ENCODE data around the gene CACNA2D2.

The CACNA2D2 gene

DNA sequence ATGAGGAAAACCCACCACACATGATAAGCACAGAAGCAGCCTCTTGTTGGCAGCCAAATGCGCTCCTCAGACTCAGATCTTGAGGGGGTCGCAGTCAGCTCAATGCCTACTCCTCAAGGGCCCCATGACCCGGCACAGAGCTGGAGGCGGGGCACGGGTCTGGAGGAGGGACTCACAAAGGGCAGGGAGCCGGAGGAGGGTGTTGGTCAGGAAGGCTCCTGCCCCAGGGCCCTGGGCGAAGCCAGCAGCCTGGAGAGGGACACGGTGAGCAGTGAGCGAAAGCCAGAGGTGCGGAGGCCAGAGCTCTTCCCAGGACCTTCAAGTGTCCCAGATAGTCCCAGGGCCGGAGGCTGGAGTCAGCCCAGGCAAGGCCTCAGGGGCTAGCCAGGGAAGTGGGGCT is 9.8 kb downstream of the CACNA2D2 start:
- no peak for DNase-seq

DNA sequence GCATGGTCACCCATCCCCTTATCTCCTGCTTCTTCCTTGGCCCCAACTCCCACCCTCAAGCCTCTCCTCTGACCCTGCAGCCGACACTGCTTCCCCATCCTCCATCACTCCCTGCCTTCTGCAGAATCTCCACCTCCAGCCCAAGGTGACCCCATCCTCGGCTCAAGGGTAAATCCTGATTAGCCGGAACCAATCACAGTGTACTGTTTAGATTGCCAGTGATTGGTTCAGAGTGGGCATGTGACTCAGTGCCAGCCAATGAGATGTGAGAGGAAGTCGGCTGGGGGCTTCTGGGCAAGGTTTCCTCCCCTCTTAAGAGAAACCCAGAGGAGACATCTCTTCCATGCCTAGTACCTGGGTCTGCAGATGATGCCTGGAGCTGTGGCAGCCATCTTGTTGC is 10.3 kb downstream of the CACNA2D2 start:
- no peak for DNase-seq

DNA sequence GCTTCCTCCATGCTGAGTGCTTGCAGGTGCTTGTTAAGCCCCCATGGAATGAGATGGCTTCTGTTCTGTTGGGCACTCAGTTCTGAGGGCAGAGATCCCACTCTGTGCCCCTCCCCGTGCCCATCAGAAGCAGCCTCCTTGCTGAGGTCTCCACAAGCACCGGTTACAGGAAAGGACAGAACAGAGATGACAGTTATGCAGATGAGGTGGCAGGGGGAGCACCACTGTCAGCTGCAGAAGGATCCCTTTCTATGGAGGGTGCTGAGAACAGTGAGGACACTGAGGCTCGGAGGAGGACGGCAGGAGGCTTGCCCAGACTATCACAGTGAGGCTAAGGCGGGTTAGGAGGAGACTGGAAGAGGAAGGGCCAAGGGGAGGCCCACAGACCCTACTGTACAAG is 12.4 kb downstream of the CACNA2D2 start:
- no peak for DNase-seq

DNA sequence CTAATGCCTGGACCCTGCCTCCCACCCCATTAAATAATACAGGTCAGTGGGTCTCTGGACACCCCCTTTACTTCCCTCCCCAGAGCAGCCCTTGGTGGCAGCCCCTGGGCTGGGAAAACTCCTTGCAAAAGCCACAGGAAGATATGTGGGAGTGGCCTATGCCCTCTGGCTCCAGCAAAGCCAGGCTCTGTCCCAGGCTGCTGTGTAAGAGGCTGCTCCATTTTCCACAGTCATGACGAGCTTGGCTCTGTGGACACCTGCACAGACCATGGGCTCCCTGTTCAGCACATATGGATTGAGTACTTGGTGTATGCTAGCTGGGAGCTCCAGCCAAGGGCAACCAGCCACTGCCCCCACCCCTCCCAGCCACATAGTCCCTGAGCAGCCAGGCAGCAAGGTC is 13.0 kb downstream of the CACNA2D2 start:
- DNase-seq: no peak

DNA sequence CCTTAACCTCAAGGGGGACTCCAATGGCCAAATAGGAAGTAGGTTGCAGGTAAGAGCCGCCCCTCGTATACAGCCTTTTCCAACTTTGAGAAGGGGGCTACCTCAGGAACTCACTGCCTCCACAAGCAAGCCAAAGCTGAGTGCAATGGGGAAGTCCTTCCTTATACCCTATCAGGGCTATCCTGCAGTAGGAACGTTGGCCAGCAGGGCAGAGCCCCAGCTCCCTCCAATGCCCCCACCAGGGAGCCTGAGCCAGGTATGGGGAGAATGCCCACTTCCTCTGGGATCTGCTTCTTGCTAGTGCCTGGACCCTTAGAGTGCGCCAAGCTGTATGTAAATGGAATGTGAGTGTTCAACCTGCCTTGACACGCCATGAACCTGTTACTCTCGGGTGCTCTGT is 16.3 kb downstream of the CACNA2D2 start:
- no peak for DNase-seq

DNA sequence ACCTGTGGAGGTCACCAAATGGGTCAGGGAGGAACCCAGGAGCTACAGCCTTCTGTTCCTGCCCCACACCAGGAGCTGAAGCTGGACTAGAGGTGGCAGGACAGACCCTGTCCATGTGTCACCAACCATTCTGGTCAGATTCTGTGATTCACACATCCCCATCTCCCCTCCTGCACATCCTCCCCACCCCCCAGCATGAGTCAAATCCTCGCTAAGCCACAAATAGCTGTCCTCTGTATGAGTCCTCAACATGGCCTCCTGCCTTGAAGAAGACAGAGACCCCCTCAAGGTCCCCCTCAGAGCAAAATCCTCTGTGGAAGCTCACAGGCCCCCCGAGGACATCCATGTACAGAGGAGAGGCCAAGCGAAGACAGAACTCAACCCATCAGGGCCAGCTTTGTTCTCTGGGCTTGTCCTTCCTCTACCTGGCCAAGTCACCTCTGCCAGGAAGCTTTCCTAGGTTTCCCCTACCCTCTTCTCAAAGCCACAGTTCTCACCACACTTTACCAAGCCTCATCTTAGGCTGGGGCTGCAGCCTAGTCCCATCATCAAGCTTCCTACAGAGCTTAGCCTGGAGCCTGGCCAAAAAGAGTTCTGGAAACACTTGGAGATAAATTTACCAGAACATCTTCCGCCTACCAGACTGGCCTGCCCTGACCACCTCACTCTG is 17.1 kb downstream of the CACNA2D2 start:
- DNase-seq: no peak

DNA sequence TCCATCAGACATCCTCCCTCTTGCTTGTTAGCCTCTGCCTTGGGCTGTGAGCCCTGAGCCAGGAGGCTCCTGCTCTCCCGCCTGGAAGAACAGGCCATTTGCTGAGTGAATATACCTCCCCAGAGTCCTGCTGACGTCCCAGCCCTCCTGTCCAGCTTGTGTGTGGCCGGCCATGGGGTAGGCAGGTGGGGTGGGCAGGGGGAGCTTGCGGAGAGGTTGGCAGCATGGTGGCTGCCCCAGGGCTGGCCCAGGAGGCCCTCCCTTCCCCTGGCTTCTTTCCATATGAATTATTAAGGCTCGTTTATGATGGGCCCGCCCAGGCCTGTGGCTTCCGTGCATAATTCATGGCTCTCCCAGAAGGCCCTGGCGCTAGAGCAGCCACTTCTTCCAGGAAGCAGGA is 18.7 kb downstream of the CACNA2D2 start:
- no peak for DNase-seq

DNA sequence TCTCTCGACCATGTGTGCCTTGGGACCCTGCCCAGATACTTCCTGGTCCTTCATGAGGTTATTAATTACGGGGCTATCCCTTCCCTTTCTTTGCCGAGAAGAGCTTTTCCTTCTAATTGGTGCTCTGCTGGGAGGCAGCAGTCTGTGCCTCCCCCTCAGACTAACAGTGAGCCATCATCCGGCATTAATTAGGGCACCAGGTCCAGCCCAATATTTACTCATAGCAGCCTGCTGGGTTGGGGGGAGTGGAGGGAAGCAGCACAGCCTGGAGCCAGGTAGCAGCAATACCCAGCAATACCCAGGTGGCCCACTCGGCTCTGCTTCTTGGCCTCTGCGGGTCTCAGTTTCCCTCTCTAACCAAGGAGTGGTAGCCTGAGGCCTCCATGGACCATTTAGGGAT is 20.1 kb downstream of the CACNA2D2 start:
- no peak for DNase-seq

DNA sequence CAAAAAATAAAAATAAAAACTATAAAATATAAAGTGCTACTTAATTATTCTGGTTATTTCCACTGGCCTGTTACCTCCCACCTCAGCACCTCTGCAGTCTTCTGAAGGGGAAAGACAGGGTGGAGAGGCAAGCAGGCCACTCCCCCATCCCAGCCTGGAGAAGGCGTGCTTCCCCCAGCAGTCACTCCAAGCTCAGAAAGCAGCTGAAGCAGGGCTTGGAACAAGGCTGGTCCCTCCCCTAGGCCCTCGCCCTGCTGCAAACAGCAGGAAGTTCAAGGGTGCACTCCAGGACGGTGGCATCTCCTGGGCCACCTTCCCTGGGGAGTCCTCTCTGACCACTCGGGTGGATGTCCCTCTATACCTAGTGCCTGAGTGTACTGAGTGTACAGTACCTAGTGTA is 21.4 kb downstream of the CACNA2D2 start:
- no peak for DNase-seq

DNA sequence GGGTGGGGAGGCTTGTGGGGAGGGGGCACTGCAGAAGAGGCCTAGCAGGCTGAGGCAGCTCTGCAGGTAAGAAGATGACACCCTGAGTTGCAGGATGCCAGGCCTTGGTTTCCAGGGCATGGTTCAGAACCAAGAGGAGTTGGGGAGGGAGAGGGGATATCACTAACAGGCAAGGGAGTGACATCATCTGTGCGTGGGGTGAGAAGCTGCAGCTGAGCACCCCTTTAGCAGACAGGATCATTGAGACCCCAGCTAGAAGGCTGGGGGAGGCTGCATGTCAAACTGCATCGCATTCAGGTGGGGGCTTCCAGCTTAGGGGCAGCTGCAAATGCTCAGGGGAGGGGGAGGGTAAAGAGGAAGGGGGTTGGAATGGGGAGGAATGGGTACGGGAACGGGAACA is 23.0 kb downstream of the CACNA2D2 start:
- DNase-seq: no peak

DNA sequence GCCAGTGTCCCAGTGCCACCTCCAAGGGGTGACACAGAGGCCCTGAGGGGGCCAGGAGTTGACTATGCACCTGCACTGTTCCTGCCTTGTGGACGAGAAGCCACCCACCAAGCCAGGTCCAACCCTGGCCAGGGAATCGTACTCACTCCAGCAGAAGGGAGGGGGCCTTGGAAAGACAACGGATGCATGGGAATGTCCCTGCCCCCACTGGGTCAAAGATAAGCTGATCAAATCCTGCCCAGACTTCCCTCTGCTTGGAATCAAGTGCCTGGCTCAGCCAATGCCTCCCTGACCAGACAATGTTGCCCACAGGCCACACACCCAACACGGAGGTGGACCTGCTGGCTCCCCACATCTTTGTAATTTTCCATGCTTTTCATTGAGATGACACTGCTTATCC is 23.9 kb downstream of the CACNA2D2 start:
- no peak for DNase-seq

DNA sequence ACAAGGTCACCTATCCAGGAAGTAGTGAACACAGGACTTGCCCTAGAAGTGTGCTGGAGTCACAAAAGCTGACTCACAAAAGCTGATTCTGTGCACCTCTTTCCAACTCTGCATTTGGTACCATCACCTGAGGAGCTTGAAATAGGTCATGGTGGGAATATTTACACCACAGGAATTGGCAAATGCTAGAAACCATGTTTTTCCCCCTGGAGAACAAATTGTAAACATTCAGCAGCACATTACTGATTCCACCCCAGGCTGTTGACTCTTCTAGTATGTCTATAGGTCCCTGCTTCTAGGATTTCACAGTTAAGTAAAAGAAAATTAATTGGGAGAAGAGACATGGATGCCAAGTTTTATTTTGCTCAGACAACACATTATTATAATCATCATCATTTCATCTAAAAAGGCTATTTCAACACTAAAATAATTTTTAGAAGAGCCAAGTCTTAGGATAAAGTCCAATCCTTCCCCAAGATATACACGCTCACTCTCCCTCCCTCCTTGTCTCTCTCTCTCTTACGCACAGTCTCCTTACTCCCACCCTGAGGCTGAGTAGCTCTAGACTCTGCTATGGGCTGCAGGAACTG is 24.7 kb downstream of the CACNA2D2 start:
- no peak for DNase-seq

DNA sequence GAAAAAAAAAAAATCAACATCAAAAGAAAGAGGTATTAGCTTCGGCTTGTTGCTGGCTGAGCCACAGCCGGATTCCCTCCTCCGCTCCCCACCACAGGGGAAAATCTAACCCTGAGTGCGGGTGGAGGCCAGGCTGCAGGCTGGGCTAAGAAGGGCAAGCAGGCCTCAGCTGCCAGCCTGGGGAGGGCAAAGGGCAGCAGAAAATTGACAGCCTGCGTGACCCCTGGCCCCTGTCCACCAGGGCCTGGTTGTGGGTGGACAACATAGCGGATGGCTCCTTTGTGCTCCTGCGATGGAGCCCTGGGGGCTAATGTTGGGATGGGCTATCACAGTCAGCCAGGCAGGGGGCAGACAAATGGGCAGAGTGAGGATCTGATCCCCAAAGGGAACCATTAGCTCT is 25.4 kb downstream of the CACNA2D2 start:
- DNase-seq: no peak

DNA sequence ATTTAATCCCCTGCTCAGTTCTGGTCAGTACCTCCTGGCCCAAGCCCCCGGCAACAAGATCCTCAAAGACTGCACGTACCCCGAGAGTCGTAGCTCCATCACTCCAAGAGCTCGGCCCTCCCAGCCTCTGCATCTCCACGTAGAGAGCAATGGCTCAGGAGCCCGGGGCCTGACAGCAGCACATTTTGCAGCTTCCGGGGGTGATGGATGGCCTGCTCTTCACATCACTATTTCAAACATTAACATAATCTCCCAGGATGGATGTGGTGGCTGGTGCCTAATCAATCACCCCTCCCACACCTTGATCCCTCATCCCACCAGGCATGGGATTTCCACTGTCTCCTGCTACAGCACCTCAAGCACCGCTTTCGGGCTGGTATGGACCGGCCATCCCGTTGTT is 28.1 kb downstream of the CACNA2D2 start:
- no peak for DNase-seq

DNA sequence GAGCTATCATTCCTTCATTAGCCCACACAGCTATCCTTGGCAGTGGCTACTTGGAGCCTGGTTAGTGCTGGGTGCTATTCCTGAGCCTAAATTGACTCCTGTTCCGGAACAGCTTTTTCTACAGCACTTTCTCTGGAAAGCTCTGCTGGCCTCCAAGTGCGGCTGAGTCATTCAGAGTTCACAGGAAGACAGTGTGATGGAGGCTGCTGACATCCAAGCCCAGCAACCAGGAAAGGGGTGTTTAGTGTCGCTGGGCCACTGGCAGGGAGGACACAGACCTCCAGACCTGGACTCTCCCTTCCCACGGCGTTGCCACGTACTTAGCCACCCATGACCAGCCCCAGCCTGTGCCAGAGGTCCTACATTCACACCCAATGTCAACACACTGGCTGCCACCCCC is 28.7 kb downstream of the CACNA2D2 start:
- DNase-seq: no peak

DNA sequence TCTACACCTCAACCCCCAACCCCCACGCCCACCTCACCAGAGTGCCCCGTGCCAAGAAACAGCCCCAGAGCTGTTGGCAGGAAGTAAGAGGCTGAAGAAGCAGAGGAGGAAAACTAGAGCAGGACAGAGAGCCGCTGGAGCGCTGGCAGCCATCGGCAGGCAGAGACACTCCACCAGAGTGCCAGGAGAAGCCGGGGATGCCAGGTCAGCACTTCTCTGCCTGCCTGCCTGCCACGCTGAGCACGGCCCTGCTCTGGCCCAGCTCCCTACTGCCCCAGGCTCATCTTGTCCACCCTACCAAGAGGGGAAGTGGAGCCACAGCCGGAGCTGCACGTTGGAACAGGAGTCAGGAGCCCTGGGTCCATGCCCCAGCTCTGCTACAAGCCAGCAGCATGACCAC is 29.7 kb downstream of the CACNA2D2 start:
- no peak for DNase-seq

DNA sequence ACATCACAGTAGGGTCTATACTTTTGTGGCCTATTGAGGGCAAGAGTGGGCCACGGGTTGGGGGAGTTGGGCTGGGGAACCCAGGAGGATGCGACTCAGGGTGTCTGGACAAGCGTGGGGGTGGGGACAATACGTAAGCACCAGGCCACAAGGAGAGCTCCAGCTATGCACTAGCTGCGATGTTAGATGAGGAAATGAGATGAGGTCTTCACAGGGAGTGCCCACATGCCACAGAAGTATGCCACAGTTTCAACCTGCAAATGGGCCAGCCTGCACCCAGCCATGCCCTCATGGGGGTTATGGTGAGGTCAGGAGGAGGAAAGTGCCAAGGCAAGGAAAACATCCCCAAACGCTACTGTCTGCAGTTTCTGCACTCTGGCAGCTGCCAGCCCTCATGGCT is 30.5 kb downstream of the CACNA2D2 start:
- peak; percentile 9 to 39 for DNase-seq

DNA sequence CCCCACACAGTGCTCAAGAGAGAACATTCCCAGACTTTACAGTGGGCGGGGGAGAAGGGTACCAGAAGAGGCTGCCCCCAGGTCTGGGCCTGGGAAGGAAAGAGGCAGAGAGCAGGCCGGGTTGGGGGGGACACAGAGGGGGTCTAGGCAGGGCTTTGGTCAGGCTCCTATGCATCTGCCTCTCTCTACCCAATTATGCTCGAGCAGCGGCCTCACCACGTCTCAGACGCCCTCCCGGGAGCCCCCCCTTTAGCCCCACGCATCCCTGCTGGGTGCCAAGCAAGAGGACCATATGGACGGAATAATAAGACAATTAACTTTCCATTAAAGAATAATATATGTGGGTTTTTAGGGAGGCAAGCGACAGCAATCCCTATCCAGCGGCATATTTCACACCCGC is 32.8 kb downstream of the CACNA2D2 start:
- DNase-seq: no peak

DNA sequence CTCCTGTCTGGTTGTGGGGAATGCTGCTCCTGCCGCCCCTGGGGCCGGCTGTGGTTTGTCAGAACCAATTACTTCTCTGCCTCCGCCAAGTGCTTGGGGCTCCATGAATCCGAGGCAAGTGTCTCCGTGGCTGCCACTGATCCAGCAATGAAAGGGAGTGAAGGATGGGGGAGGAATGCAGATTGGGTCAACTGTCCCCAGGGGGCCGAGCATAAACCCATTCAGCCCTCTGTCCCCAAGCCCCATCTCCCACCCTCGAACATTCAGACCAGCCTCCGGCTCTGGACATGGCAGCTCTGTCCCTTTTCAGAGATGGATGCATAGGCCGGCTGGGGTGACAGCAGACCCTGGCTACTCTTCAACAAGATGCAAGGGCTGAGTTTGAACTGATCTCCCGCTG is 35.5 kb downstream of the CACNA2D2 start:
- no peak for DNase-seq

DNA sequence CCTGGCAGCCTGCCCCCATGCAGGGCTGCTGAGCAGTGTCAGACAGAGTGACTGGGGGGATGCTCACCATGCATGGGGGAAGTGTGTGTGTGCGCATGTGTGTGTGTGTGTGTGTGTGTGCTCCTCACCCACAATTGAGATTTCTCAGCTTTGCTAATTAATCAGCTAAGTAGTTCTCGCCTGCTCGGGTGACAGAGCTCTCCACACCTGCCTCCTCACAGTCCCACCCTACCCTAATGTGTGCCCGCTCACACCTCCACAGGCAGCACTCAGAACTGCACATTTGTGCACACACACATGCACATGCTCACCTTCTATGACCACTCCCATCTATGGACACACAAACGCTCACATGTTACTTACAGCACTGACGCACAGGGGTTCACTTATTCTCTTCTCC is 37.3 kb downstream of the CACNA2D2 start:
- DNase-seq: peak in 1 of 2 donors; percentile 34

DNA sequence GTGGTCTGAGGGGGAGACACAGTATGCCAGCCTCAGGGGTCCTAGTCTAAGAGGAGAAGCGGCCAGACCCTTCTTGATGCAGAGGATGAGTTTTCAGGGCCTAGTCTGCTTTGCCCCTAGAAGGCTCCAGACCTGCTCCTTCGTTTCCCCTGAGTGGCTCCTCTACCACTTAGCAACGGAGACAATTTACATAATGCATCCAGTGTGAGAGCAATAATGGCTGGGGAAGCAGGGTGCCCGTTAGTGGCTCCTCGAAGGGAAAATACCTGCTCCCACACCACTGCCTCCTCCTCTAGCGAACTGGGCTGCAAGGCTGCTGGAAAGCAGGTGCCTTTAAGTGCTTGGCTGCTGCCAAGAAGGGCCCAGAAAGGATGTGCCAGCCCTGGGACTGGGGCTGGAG is 38.9 kb downstream of the CACNA2D2 start:
- DNase-seq: no peak

DNA sequence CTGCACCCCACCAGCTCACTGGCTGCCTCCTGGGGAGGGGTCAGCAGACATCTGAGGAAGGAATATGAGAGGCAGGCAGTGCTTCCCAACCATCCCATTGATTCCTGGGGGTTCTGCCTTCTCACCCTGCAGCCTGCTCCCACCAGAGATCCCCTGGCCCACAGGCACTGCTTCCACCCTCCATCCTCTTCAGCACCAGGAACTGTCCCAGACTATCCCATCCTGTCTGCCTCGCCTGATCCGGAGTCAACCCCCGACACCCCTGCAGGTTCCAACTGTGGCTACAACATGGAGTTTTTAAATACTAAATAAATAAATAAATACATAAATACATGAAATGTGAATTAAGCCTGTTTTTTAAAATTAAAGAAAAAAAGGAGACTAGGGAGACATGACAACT is 43.6 kb downstream of the CACNA2D2 start:
- DNase-seq: no peak

DNA sequence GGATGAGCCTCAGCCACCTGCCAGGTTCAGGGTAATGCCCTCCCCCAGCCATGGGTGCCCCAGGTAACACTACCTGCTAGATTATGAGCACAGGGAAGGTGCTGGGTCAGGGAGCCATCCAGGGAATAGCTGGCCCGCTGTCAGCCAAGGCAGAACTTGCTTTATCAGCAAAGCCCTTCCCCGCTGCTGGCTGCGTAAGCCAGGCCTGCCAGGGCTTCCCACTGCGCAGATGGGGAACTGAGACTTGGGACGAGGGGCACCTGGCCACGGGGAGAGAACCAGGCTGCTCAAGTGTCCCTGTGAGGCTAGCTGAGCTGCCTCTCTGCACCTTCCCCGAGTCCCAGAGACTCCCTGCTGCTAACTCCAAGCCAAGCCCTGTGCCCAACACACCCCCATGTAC is 45.4 kb downstream of the CACNA2D2 start:
- DNase-seq: no peak

DNA sequence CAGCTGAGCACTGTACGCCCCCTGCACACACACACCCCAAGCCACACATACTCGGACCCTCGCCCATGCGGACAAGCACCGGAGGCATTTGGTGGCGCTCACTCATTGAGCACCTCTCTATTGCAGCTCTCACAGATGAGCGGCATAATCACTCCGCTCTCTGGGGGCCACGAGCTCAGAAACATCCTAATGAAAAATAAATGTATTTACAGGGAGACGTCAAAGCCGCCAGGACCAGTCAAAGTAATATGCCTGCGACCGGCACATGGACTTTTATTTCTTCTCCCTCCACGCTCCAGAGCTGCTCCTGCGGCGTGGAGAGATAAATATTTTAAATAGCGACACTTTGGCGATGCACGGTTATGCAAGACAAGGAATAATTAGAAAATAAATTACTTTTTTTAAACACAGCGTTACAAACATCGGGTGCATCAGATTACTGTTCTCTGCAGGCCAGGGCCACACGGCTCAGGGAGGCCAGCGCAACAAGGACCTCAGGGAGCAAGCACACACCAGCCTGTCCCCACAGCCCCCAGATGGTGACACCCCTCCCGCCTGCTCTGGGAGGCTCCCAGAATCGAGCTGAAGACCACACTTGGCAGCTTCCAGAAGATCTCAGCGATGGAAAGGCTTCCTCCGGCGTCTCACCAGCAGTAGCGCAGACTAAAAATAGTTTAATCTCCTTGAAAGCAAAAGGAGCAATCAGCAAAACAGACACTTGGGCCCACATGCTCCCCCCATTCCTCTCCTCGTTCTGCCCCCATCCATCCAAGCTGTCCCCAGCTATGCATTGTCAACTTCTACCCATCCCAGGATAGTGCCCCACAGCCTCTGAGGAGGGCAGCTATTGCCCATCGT is 48.0 kb downstream of the CACNA2D2 start:
- no peak for DNase-seq

Data from CD4-positive, alpha-beta T cell treated with Interferon alpha-2 for 1 hour (primary cell).